ENCODE data around the gene CEBPZ. TPM values are rescaled to one million over a fixed set of nuclear protein-coding genes. Genes with fewer than 3 reads are reported as not detected.

Gene CEBPZ
- total RNA-seq, 1 experiment from 2014 or later, result 47.8 TPM

- H3K9ac ChIP-seq (ENCODE audit: low read length), result no peak overlapping the region
- ChIA-PET POLR2A (interaction anchor here (1.3 to 1.6 kb wide), 2 partner anchors 9 to 20 kb away, joined by 4 read pairs; partner anchors contain the start of genes CEBPZ and NDUFAF7), RAD21 (ENCODE audit: low non-redundant PET in 1 of 2, low total read pairs in 2 of 2, uncharacterized antibody in 2 of 2, unreplicated experiment in 2 of 2) (no interaction called here), CTCF (no interaction called here)
- H3K36me3 ChIP-seq (ENCODE audit: control insufficient read depth in 1 of 2, insufficient read depth in 2 of 2, low read length in 2 of 2), result peaks cover 68 to 83% of the 10 kb centered on the region in 2 experiments
- no TSS peak for BruUV-seq (replicated peaks)
- no peak overlapping the region for H3K4me3 ChIP-seq (replicated peaks in 1 of 2; ENCODE audit: low read depth in 1 of 2, low read length in 2 of 2)
- no peaks in the 10 kb centered on the region for H3K9me2 ChIP-seq (ENCODE audit: insufficient read depth)
- intact Hi-C loops (cut with micrococcal nuclease), result loop anchor here (2.0 kb wide), 1 partner anchor 17 kb away; no protein-coding TSS in a partner anchor
- H4K20me1 ChIP-seq (ENCODE audit: insufficient read depth), result no peaks in the 10 kb centered on the region; the same call in 1 of the 2 replicates
- no peak overlapping the region for H2AFZ ChIP-seq (ENCODE audit: low read depth, low read length, poor library complexity, severe bottlenecking)
- H3K27ac ChIP-seq (ENCODE audit: low read depth, low read length), result no peak overlapping the region
- H3K9me3 ChIP-seq (ENCODE audit: control insufficient read depth in 1 of 2, insufficient read depth in 1 of 2, low read depth in 1 of 2, low read length in 2 of 2), result no peaks in the 10 kb centered on the region
- DNase-seq (ENCODE audit: low read depth, low spot score), result no peak
- H3K79me2 ChIP-seq (ENCODE audit: insufficient read depth, low read length), result peaks cover 64% of the 10 kb centered on the region
- TF ChIP-seq, protein P1, sequence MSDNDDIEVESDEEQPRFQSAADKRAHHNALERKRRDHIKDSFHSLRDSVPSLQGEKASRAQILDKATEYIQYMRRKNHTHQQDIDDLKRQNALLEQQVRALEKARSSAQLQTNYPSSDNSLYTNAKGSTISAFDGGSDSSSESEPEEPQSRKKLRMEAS (IDR thresholded peaks at IDR 0.05), result no peak
- no peak for TF ChIP-seq CBX3 (IDR thresholded peaks at IDR 0.05; ENCODE audit: low read depth)
- TF ChIP-seq, protein P2, sequence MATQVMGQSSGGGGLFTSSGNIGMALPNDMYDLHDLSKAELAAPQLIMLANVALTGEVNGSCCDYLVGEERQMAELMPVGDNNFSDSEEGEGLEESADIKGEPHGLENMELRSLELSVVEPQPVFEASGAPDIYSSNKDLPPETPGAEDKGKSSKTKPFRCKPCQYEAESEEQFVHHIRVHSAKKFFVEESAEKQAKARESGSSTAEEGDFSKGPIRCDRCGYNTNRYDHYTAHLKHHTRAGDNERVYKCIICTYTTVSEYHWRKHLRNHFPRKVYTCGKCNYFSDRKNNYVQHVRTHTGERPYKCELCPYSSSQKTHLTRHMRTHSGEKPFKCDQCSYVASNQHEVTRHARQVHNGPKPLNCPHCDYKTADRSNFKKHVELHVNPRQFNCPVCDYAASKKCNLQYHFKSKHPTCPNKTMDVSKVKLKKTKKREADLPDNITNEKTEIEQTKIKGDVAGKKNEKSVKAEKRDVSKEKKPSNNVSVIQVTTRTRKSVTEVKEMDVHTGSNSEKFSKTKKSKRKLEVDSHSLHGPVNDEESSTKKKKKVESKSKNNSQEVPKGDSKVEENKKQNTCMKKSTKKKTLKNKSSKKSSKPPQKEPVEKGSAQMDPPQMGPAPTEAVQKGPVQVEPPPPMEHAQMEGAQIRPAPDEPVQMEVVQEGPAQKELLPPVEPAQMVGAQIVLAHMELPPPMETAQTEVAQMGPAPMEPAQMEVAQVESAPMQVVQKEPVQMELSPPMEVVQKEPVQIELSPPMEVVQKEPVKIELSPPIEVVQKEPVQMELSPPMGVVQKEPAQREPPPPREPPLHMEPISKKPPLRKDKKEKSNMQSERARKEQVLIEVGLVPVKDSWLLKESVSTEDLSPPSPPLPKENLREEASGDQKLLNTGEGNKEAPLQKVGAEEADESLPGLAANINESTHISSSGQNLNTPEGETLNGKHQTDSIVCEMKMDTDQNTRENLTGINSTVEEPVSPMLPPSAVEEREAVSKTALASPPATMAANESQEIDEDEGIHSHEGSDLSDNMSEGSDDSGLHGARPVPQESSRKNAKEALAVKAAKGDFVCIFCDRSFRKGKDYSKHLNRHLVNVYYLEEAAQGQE (IDR thresholded peaks at IDR 0.05; ENCODE audit: low read depth), result no peak
- no peak for TF ChIP-seq EZH2 (IDR thresholded peaks at IDR 0.05)
- no peak for TF ChIP-seq CEBPB (IDR thresholded peaks at IDR 0.05; ENCODE audit: low read depth)
- no peak for TF ChIP-seq YY1 (IDR thresholded peaks at IDR 0.05; ENCODE audit: extremely low read depth, insufficient replicate concordance, low read depth, low read length)
- TF ChIP-seq ELF1 (IDR thresholded peaks at IDR 0.05; ENCODE audit: borderline replicate concordance, low read depth), result no peak
- no peak for TF ChIP-seq RAD21 (IDR thresholded peaks at IDR 0.05; ENCODE audit: low read depth)
- TF ChIP-seq SIN3A (IDR thresholded peaks at IDR 0.05; ENCODE audit: low read depth), result no peak
- no peak for TF ChIP-seq ZFX (IDR thresholded peaks at IDR 0.05)
- no peak for TF ChIP-seq JUND (IDR thresholded peaks at IDR 0.05)
- no peak for TF ChIP-seq SRF (IDR thresholded peaks at IDR 0.05; ENCODE audit: low read depth)
- no peaks in the 10 kb centered on the region for H3K27me3 ChIP-seq (ENCODE audit: insufficient read depth, low read length)
- ATAC-seq, result no peak
- H3K4me2 ChIP-seq (ENCODE audit: low read length), result no peak overlapping the region
- H3K4me1 ChIP-seq (ENCODE audit: control insufficient read depth in 1 of 2, insufficient read depth in 2 of 2, low read length in 2 of 2), result no peaks in the 10 kb centered on the region
Measured at GRCh38 chr2:37211939-37212338, 19.5 kb downstream of the CEBPZ start.
